GM21723 (cell line): ENCODE data around the gene ACER3.
"Not testable (repeated sequence)": the region's sequence is repeated elsewhere in the genome, so short reads cannot be mapped to it uniquely, and the experiment has no call there.

ENCODE experiments used
- ATAC-seq: cut with Tn5 transposase; IDR thresholded peaks from one replicate; pipeline ENCODE4 v1.9.1; 2021; ENCODE audit warnings: mild to moderate bottlenecking, moderate library complexity; ENCODE audit not compliant: unreplicated experiment

The ACER3 gene

GRCh38 chr11:76919467-76919866 lies 58.7 kb downstream of the ACER3 start:
- ATAC-seq, result no peak

GRCh38 chr11:76919887-76920746 lies 59.4 kb downstream of the ACER3 start:
- ATAC-seq, result peak; percentile 68

GRCh38 chr11:76927160-76927559 lies 66.4 kb downstream of the ACER3 start:
- no peak for ATAC-seq

GRCh38 chr11:76935042-76935441 lies 74.3 kb downstream of the ACER3 start:
- no peak for ATAC-seq

GRCh38 chr11:76939219-76939631 lies 78.5 kb downstream of the ACER3 start:
- no peak for ATAC-seq

GRCh38 chr11:76944225-76944624 lies 83.5 kb downstream of the ACER3 start:
- ATAC-seq, result no peak

- ATAC-seq, result no peak
These were observed 85.5 kb downstream of the ACER3 start for GRCh38 chr11:76946223-76946622.

- ATAC-seq, result no peak
These were observed 86.5 kb downstream of the ACER3 start for GRCh38 chr11:76947190-76947589.

- ATAC-seq, result no peak
These were observed 87.1 kb downstream of the ACER3 start for GRCh38 chr11:76947800-76948199.

GRCh38 chr11:76955459-76956114 lies 94.9 kb downstream of the ACER3 start:
- no peak for ATAC-seq

GRCh38 chr11:76962583-76963416 lies 102.1 kb downstream of the ACER3 start:
- ATAC-seq, result peak; percentile 88

GRCh38 chr11:76963417-76964168 lies 102.9 kb downstream of the ACER3 start:
- ATAC-seq, result not testable (repeated sequence)

GRCh38 chr11:76972051-76972450 lies 111.3 kb downstream of the ACER3 start:
- ATAC-seq, result no peak

GRCh38 chr11:76974179-76974891 lies 113.6 kb downstream of the ACER3 start:
- no peak for ATAC-seq

- no peak for ATAC-seq
These were observed 114.8 kb downstream of the ACER3 start for GRCh38 chr11:76975513-76975912.

- no peak for ATAC-seq
These were observed 117.1 kb downstream of the ACER3 start for GRCh38 chr11:76977791-76978190.

- no peak for ATAC-seq
These were observed 117.5 kb downstream of the ACER3 start for GRCh38 chr11:76978239-76978638.

- ATAC-seq, result no peak
These were observed 118.1 kb downstream of the ACER3 start for GRCh38 chr11:76978818-76979217.

GRCh38 chr11:76980196-76980595 lies 119.5 kb downstream of the ACER3 start:
- ATAC-seq, result no peak

GRCh38 chr11:76984743-76985142 lies 124.0 kb downstream of the ACER3 start:
- ATAC-seq, result no peak
